IPS-18a (cell line): ENCODE results near the gene FBXO8.
A peak's percentile ranks its signal among the peaks of the same experiment; 100 is the strongest.

Experiments used
- H3K27ac ChIP-seq: one replicate; pipeline ENCODE4 v1.5.1; 2013; ENCODE audit warnings: low read length
- H3K27me3 ChIP-seq: one replicate; pipeline ENCODE4 v1.6.1; 2013; ENCODE audit warnings: mild to moderate bottlenecking, low read length; ENCODE audit not compliant: control insufficient read depth, insufficient read depth
- H3K36me3 ChIP-seq: one replicate; pipeline ENCODE4 v1.6.1; 2013; ENCODE audit warnings: low read depth, low read length; ENCODE audit not compliant: control insufficient read depth
- H3K4me1 ChIP-seq: one replicate; pipeline ENCODE4 v1.6.1; 2013; ENCODE audit warnings: low read depth, low read length; ENCODE audit not compliant: control insufficient read depth
- H3K4me3 ChIP-seq: one replicate; pipeline ENCODE4 v1.5.1; 2013; ENCODE audit warnings: low read length
- H3K9ac ChIP-seq: one replicate; pipeline ENCODE4 v1.6.1; 2013; ENCODE audit warnings: mild to moderate bottlenecking, low read length, moderate library complexity
- H3K9me3 ChIP-seq: one replicate; pipeline ENCODE4 v1.6.1; 2013; ENCODE audit warnings: low read depth, low read length; ENCODE audit not compliant: control insufficient read depth

The FBXO8 gene

GRCh38 chr4:174281901-174282300 lies 1.6 kb downstream of the FBXO8 start:
- H3K9me3 ChIP-seq = no peaks in the 10 kb centered on the region
- H3K36me3 ChIP-seq = no peaks in the 10 kb centered on the region
- H3K4me1 ChIP-seq = peaks cover 6% of the 10 kb centered on the region
- no peak overlapping the region for H3K27ac ChIP-seq
- no peaks in the 10 kb centered on the region for H3K27me3 ChIP-seq
- no peak overlapping the region for H3K9ac ChIP-seq
- H3K4me3 ChIP-seq = peak overlapping the region; percentile 91

- no peaks in the 10 kb centered on the region for H3K9me3 ChIP-seq
- H3K27ac ChIP-seq = no peak overlapping the region
- H3K27me3 ChIP-seq = no peaks in the 10 kb centered on the region
- no peak overlapping the region for H3K9ac ChIP-seq
- no peaks in the 10 kb centered on the region for H3K36me3 ChIP-seq
- H3K4me1 ChIP-seq = peaks cover 6% of the 10 kb centered on the region
- H3K4me3 ChIP-seq = no peak overlapping the region
Observed at GRCh38 chr4:174281182-174281737, 2.2 kb downstream of the FBXO8 start.

- Histone ChIP-seq H3K4me1 (peaks cover under 1% of the 10 kb centered on the region), H3K9me3 (no peaks in the 10 kb centered on the region), H3K36me3 (no peaks in the 10 kb centered on the region), H3K9ac (no peak overlapping the region), H3K27me3 (no peaks in the 10 kb centered on the region), H3K4me3 (no peak overlapping the region), H3K27ac (no peak overlapping the region)
Observed at GRCh38 chr4:174279433-174280155, 3.9 kb downstream of the FBXO8 start.

DNA sequence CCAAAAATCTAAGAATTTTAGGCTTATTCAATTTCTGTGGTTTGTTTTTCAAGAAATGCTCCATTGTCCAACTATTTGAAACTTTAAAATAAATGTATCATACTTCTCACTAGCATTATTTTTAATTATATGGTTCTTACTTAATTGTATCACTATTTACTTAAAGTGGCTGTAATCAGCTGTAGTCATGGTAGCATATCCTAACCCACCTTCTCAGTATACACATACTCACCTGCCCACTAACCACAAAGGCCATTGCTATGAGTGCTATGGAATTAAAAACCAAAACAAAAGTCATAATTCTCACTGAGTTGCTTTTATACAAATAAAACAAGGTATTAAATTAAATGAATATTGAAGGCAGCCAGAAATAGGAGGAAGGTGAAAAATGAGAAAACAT lies 5.0 kb downstream of the FBXO8 start:
- Histone ChIP-seq H3K27ac (no peak overlapping the region), H3K4me1 (no peaks in the 10 kb centered on the region), H3K36me3 (no peaks in the 10 kb centered on the region), H3K9ac (no peak overlapping the region), H3K9me3 (no peaks in the 10 kb centered on the region), H3K27me3 (no peaks in the 10 kb centered on the region), H3K4me3 (no peak overlapping the region)

DNA sequence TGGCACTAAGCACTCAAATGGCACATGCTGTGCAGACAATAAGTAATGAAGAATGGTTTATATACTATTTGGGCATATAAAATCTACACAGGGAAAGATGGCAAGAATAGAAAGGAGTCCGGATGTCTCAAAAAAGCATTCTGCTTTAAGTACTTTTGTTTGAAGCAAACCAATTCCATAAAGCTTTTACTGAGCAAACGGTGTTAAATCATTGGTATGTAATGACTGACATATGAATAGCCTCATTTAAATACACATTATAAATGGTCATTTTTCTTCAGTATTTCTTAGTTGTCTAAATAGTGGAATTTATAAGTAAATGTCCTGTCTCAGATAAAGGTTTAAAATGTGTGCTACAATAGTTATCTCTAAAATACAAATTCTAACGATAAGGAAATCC lies 6.0 kb downstream of the FBXO8 start:
- no peaks in the 10 kb centered on the region for H3K27me3 ChIP-seq
- no peaks in the 10 kb centered on the region for H3K9me3 ChIP-seq
- no peak overlapping the region for H3K9ac ChIP-seq
- H3K4me3 ChIP-seq = no peak overlapping the region
- H3K4me1 ChIP-seq = no peaks in the 10 kb centered on the region
- no peak overlapping the region for H3K27ac ChIP-seq
- H3K36me3 ChIP-seq = no peaks in the 10 kb centered on the region

- Histone ChIP-seq H3K4me1 (no peaks in the 10 kb centered on the region), H3K9me3 (no peaks in the 10 kb centered on the region), H3K4me3 (no peak overlapping the region), H3K27ac (no peak overlapping the region), H3K27me3 (no peaks in the 10 kb centered on the region), H3K9ac (no peak overlapping the region), H3K36me3 (no peaks in the 10 kb centered on the region)
Observed at GRCh38 chr4:174275101-174275500, 8.4 kb downstream of the FBXO8 start.

DNA sequence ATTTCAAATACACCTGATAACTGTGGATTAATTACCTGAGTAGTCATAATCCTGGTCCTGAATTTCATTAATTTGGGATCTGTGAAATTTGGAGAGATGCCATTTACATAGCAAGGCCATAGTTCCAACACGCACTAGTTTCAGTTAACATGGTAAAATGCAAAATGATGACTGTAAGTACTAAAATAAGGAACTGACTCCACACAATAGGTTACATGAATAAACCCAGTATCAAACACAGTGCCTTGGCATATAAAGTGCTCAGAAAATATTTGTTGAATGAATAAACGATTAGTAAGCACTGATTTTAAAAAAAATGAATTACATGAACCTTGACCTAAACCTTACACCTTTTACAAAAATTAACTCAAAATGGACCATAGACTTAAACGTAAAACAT lies 9.0 kb downstream of the FBXO8 start:
- no peaks in the 10 kb centered on the region for H3K9me3 ChIP-seq
- H3K9ac ChIP-seq = no peak overlapping the region
- no peak overlapping the region for H3K27ac ChIP-seq
- H3K4me1 ChIP-seq = no peaks in the 10 kb centered on the region
- H3K4me3 ChIP-seq = no peak overlapping the region
- H3K36me3 ChIP-seq = no peaks in the 10 kb centered on the region
- no peaks in the 10 kb centered on the region for H3K27me3 ChIP-seq

GRCh38 chr4:174273930-174274329 lies 9.5 kb downstream of the FBXO8 start:
- Histone ChIP-seq H3K4me3 (no peak overlapping the region), H3K27me3 (no peaks in the 10 kb centered on the region), H3K9ac (no peak overlapping the region), H3K27ac (no peak overlapping the region), H3K4me1 (no peaks in the 10 kb centered on the region), H3K36me3 (no peaks in the 10 kb centered on the region), H3K9me3 (no peaks in the 10 kb centered on the region)

DNA sequence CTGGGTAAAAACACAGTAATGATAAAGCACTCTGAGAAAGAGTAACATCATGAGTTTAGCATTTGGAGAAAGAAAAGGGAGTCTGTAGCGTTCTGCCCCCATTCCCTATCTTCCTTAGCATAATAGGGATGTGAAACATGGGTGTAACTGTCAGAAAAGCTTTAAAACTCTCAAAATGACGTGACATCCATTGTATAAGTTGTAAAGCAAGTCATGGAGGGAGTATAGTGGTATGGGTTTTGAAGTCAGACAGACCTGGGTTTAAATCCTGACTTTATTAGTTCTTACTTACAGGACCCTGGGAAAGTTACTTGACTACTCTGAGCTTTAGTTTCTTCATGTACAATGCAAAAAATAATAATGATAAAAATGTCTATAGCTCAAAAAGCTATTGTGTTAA lies 17.1 kb downstream of the FBXO8 start:
- no peak overlapping the region for H3K9ac ChIP-seq
- no peaks in the 10 kb centered on the region for H3K27me3 ChIP-seq
- H3K27ac ChIP-seq = no peak overlapping the region
- no peak overlapping the region for H3K4me3 ChIP-seq
- H3K36me3 ChIP-seq = no peaks in the 10 kb centered on the region
- H3K4me1 ChIP-seq = no peaks in the 10 kb centered on the region
- H3K9me3 ChIP-seq = no peaks in the 10 kb centered on the region

DNA sequence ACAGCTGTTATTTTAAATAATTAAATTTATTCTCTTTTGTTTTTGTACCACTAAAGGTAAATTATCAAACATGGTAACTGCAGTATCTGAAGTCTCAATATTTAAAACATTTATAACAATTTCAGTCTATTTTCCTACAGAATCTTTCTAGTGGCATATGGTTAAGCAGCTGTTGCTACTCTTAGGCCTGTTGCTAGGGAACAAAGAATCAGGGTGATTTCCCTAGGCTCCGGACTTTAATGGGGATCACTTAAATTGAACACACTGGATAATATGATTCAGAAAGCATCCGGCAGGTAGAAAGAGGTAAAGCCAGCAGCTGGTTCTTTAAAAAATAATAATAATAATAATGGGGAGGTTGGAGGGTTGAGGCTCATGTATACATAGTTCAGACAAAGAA lies 17.6 kb downstream of the FBXO8 start:
- H3K9me3 ChIP-seq = no peaks in the 10 kb centered on the region
- no peak overlapping the region for H3K4me3 ChIP-seq
- H3K36me3 ChIP-seq = no peaks in the 10 kb centered on the region
- H3K27ac ChIP-seq = no peak overlapping the region
- no peak overlapping the region for H3K9ac ChIP-seq
- H3K4me1 ChIP-seq = no peaks in the 10 kb centered on the region
- H3K27me3 ChIP-seq = no peaks in the 10 kb centered on the region

DNA sequence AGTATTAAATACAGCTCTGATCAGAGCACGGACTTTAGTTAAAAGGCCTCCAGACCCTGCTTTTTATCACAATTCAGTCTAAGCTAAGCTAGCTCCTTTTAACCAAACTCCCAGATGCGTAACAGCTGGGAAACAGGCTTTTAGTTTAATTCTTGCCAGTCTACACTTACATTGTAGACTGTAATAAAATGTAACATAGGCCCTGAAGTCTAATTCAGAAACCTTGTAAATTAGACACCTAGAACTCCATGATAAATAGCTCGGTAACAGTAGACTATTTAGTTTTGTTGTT lies 20.1 kb downstream of the FBXO8 start:
- Histone ChIP-seq H3K36me3 (no peaks in the 10 kb centered on the region), H3K4me1 (no peaks in the 10 kb centered on the region), H3K27ac (no peak overlapping the region), H3K9me3 (no peaks in the 10 kb centered on the region), H3K27me3 (no peaks in the 10 kb centered on the region), H3K4me3 (no peak overlapping the region), H3K9ac (no peak overlapping the region)

DNA sequence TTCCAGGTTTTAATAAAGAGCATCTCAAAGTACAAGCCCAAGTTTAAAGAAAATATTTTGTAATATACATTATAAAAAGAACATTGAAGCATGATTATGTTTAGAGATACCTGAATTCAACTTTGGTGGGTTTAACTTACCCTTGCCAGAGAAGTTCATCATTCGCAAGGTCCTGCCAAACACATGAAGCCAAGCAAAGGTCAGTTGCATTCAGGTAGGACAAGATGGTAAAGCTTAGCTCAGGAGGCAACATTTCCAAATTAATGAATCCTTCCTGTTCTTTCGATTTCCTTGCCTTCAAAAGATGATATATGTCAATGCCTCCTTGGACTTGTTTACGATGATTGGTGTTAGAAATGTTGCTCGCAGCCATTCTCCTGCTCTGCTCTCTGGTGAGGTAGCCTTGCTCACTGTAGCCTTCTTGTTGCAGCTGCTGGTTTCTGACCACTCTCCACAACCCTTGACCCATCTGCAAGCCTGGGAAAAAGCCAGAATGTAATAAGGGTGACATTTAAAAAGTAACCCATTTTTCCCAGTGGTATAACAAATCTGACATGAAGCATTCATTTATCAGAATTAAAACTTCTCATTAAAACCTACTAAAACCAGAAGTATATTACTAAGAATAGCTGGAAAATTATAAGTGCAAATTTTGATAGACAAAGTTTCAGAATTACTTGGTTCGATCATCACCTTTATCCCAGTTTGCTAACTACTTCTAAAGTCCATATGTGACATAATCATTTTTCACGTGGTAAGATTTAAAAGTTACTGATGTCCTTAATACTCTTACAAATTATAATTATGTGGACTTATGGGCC lies 20.6 kb downstream of the FBXO8 start:
- Histone ChIP-seq H3K9ac (no peak overlapping the region), H3K36me3 (no peaks in the 10 kb centered on the region), H3K4me1 (no peaks in the 10 kb centered on the region), H3K27me3 (no peaks in the 10 kb centered on the region), H3K9me3 (no peaks in the 10 kb centered on the region), H3K4me3 (no peak overlapping the region), H3K27ac (no peak overlapping the region)
